Activated gamma-delta T cell (primary cell): ENCODE data around the gene SLC35F4.

ENCODE experiments used
- DNase-seq: peaks from one replicate; lab custom pipeline; 2025; lab: John Stamatoyannopoulos, UW

Gene SLC35F4

GRCh38 chr14:57848786-57849185, 17.1 kb downstream of the SLC35F4 start:
- DNase-seq: no peak

- DNase-seq: no peak
Measured at GRCh38 chr14:57848353-57848752, 17.5 kb downstream of the SLC35F4 start.

GRCh38 chr14:57847706-57848105, 18.2 kb downstream of the SLC35F4 start:
- DNase-seq: no peak

GRCh38 chr14:57847096-57847495, 18.8 kb downstream of the SLC35F4 start:
- DNase-seq: no peak

GRCh38 chr14:57846596-57846995, 19.3 kb downstream of the SLC35F4 start:
- DNase-seq: no peak

- DNase-seq: no peak
Measured at GRCh38 chr14:57845802-57846531, 19.9 kb downstream of the SLC35F4 start.

- DNase-seq: no peak
Measured at GRCh38 chr14:57845316-57845715, 20.6 kb downstream of the SLC35F4 start.

- no peak for DNase-seq
Measured at GRCh38 chr14:57837267-57837666, 28.6 kb downstream of the SLC35F4 start.

- DNase-seq: no peak
Measured at GRCh38 chr14:57835766-57836165, 30.1 kb downstream of the SLC35F4 start.

- DNase-seq: no peak
Measured at GRCh38 chr14:57834961-57835360, 30.9 kb downstream of the SLC35F4 start.

GRCh38 chr14:57834001-57834598, 31.8 kb downstream of the SLC35F4 start:
- DNase-seq: no peak

- no peak for DNase-seq
Measured at GRCh38 chr14:57833323-57833722, 32.6 kb downstream of the SLC35F4 start.

GRCh38 chr14:57831981-57832380, 33.9 kb downstream of the SLC35F4 start:
- DNase-seq: no peak

- no peak for DNase-seq
Measured at GRCh38 chr14:57828713-57829112, 37.2 kb downstream of the SLC35F4 start.

GRCh38 chr14:57823015-57823660, 42.8 kb downstream of the SLC35F4 start:
- DNase-seq: no peak

GRCh38 chr14:57822081-57822480, 43.8 kb downstream of the SLC35F4 start:
- DNase-seq: no peak

- no peak for DNase-seq
Measured at GRCh38 chr14:57820581-57820980, 45.3 kb downstream of the SLC35F4 start.

- no peak for DNase-seq
Measured at GRCh38 chr14:57818511-57818910, 47.4 kb downstream of the SLC35F4 start.

- DNase-seq: no peak
Measured at GRCh38 chr14:57816568-57817284, 49.2 kb downstream of the SLC35F4 start.

GRCh38 chr14:57814726-57815125, 51.2 kb downstream of the SLC35F4 start:
- no peak for DNase-seq

- no peak for DNase-seq
Measured at GRCh38 chr14:57812741-57813140, 53.2 kb downstream of the SLC35F4 start.

- DNase-seq: no peak
Measured at GRCh38 chr14:57811998-57812546, 53.8 kb downstream of the SLC35F4 start.
